Measurements from ENCODE around the gene RALB. TPM values are rescaled to one million over a fixed set of nuclear protein-coding genes. Genes with fewer than 3 reads are reported as not detected.

The RALB gene
- total RNA-seq, 2 donors from 2014 or later = 43.7 to 48.5 TPM

DNA sequence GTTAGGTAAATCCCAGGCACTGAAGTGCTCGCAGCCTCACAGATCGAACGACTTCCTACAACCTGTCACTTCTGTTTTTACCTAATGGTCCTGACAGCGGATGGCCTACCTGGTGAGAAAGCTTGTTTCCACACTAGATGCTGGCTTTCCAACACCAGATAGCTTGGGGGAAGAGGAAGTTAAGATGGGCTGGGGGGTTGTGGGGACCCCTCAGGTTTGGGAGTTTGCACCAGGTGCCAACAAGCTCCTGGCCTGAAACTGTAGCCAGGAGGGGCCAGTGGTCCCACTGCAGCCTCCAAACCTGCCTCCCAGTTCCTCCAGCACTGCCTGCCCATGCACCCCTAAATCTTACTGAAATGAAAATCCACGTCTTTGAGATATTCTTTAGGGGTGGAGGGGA lies 33.4 kb upstream of the RALB start:
- no peak overlapping the region for H3K27ac ChIP-seq
- TF ChIP-seq, protein P1, sequence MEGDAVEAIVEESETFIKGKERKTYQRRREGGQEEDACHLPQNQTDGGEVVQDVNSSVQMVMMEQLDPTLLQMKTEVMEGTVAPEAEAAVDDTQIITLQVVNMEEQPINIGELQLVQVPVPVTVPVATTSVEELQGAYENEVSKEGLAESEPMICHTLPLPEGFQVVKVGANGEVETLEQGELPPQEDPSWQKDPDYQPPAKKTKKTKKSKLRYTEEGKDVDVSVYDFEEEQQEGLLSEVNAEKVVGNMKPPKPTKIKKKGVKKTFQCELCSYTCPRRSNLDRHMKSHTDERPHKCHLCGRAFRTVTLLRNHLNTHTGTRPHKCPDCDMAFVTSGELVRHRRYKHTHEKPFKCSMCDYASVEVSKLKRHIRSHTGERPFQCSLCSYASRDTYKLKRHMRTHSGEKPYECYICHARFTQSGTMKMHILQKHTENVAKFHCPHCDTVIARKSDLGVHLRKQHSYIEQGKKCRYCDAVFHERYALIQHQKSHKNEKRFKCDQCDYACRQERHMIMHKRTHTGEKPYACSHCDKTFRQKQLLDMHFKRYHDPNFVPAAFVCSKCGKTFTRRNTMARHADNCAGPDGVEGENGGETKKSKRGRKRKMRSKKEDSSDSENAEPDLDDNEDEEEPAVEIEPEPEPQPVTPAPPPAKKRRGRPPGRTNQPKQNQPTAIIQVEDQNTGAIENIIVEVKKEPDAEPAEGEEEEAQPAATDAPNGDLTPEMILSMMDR (IDR thresholded peaks at IDR 0.05) = no peak
- peak; percentile 47 for DNase-seq (ENCODE audit: low spot score)
- peaks cover 0 to 31% of the 10 kb centered on the region in 2 donors for H3K4me1 ChIP-seq
- peaks cover 0 to 5% of the 10 kb centered on the region in 2 donors for H3K9me3 ChIP-seq
- no peaks in the 10 kb centered on the region for H3K36me3 ChIP-seq
- no peak overlapping the region for H3K4me3 ChIP-seq
- no peaks in the 10 kb centered on the region for H3K27me3 ChIP-seq

DNA sequence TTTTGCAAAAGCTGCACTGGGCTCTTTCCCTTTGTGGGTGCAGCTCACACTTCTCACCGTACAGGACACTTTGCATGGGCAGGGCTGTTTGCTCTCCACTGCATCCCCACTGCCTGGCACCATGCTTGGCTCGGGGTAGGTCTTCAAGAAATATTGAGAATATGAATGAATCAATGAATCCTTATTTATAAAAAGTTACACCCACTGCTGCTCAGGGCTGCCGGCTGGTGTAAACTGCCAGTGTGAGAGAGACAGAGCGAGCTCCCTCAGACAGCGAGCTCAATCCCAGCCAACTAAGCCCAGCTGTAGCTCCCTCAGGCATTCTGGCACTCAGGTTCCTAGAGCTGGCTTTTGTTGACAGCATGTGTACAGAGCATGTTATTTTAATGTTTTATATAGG lies 32.9 kb upstream of the RALB start:
- peaks cover 0 to 32% of the 10 kb centered on the region in 2 donors for H3K4me1 ChIP-seq
- TF ChIP-seq, protein P1 (IDR thresholded peaks at IDR 0.05) = no peak
- H3K27me3 ChIP-seq = no peaks in the 10 kb centered on the region
- peaks cover 0 to 5% of the 10 kb centered on the region in 2 donors for H3K9me3 ChIP-seq
- peak; percentile 38 for DNase-seq (ENCODE audit: low spot score)
- no peak overlapping the region for H3K27ac ChIP-seq
- no peaks in the 10 kb centered on the region for H3K36me3 ChIP-seq
- H3K4me3 ChIP-seq = no peak overlapping the region

DNA sequence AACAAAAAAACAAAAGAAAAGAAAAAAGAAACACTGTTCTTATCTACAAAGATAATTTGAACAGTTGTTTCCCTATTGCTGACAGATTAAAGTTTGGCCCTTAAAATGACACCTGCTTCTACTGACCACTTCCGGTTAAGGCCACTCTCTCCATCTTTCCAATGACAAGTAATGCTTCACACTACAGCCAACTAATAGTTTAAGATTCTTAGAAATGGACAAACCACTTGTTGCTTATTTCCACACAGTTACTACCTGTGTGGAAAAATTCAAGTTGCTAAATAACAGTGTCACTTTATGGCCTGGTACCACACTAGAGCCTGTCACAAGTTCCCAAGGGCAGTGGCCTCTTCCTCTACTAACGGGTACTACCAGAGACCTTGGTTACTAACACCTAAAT lies 31.9 kb upstream of the RALB start:
- Histone ChIP-seq H3K4me1 (peaks cover 0 to 32% of the 10 kb centered on the region in 2 donors), H3K27me3 (no peaks in the 10 kb centered on the region), H3K27ac (no peak overlapping the region), H3K36me3 (no peaks in the 10 kb centered on the region), H3K4me3 (no peak overlapping the region), H3K9me3 (peaks cover 0 to 5% of the 10 kb centered on the region in 2 donors)
- TF ChIP-seq, protein P1 (IDR thresholded peaks at IDR 0.05) = no peak
- DNase-seq (ENCODE audit: low spot score) = peak; percentile 47

DNA sequence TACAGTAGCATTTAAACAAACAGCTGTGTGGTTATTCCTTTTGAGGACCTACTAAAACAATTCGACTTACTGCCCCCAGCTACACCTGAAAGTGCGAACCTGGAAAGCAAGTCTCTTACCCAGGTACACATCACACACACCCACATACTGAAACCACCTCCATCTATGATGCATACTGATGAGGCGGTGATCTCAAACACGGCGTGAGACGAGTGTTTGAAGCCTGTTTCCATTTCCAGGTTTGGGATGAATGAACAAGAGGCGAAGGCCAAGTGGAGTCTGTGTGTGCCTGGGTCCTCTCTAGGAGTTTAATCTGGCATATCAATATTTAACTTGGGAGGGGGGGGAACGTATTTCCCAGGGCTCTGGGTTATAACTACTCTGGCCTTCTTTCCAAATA lies 31.0 kb upstream of the RALB start:
- H3K4me3 ChIP-seq = no peak overlapping the region

DNA sequence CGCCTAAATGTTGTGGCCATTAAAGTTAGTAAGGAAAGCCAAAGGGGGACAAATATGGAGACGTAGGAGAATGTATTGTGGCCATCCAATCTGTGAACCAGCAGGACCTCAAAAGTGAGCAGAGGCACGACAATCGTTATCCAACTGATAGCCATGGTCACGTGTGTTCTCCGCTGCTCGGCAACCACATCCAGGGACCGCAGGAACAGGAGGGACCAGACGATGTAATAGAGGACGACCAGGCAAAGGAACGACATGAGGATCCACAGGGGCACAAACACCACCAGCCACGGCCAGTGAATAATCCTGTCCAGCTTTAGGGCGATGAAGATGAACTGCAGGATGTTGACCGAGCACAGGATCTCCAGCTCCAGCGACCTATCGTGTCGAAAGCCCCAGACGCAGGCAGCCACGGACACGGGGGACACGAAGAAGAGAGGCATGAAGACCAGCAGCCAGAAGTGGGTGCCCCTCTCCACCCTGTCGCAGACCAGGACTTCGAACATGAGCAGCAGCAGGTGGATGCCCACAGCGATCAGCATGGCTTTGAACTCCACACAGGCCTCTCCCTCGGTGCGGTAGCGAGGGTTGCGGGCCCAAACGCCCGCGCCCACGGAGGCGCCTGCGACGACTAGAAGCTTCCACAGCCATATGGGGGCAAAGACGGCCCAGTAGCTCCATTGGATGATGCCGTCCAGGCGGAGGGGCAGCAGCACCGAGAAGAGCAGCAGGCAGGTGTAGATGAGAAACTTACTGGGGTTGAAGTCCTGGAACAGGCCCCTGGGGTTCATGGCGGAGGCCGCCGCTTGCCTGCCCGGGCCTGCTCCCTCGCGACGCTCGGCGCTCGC lies 30.2 kb upstream of the RALB start:
- no peak for DNase-seq (ENCODE audit: low spot score)
- Histone ChIP-seq H3K4me3 (peak overlapping the region; percentile 63 to 70), H3K27ac (peak overlapping the region; percentile 89 to 90), H3K4me1 (peaks cover 0 to 32% of the 10 kb centered on the region in 2 donors), H3K36me3 (no peaks in the 10 kb centered on the region), H3K27me3 (no peaks in the 10 kb centered on the region), H3K9me3 (peaks cover 0 to 5% of the 10 kb centered on the region in 2 donors)
- TF ChIP-seq, protein P1 (IDR thresholded peaks at IDR 0.05) = no peak

More for the DNA sequence above, 31.0 kb upstream of the RALB start:
- H3K27me3 ChIP-seq = no peaks in the 10 kb centered on the region
- H3K36me3 ChIP-seq = no peaks in the 10 kb centered on the region
- DNase-seq (ENCODE audit: low spot score) = peak; percentile 42
- TF ChIP-seq, protein P1 (IDR thresholded peaks at IDR 0.05) = no peak
- H3K27ac ChIP-seq = no peak overlapping the region
- peaks cover 0 to 32% of the 10 kb centered on the region in 2 donors for H3K4me1 ChIP-seq
- H3K9me3 ChIP-seq = peaks cover 0 to 5% of the 10 kb centered on the region in 2 donors
